ENCODE data around the gene MS4A18. TPM values are rescaled to one million over a fixed set of nuclear protein-coding genes. Genes with fewer than 3 reads are reported as not detected.

Gene MS4A18
- polyA plus RNA-seq, 5 donors: not detected

DNA sequence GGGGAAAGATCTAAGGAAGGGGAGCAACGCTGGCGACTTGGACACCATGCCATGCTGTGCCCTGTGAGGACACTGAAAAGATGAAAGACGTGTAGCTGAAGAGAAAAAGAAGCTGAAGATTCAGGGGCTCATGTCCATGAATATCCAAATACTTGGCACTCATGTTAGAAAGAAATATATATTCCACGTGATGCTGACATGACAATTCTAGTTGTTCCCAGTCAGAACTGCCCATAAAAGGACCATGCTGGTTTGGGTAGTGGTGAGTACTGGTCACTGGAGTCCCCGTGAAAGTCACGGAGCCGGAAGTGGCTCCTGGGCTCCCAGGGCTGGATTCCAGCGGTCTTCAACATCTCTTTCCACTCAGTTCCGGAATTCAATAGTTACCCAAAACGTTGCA lies 42.0 kb downstream of the MS4A18 start:
- no peak for DNase-seq

DNA sequence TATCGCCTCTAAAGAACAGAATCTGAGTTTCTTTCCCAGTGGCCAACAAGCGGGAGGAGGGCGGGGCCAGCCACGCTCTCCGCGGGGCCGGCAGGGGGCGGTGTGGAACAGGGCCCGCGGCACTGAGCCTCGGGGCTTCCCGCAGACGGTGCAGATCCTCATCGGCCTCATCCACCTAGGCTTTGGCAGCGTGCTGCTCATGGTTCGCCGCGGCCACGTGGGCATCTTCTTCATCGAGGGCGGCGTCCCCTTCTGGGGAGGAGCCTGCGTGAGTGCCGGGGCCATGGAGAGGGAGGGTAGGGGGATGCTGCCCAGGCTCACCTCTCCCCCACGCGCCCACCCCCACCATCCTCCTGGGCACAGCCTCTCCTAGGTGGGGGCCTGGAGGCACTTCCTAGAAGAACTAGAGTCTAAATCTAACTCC lies 42.9 kb downstream of the MS4A18 start:
- DNase-seq: no peak

DNA sequence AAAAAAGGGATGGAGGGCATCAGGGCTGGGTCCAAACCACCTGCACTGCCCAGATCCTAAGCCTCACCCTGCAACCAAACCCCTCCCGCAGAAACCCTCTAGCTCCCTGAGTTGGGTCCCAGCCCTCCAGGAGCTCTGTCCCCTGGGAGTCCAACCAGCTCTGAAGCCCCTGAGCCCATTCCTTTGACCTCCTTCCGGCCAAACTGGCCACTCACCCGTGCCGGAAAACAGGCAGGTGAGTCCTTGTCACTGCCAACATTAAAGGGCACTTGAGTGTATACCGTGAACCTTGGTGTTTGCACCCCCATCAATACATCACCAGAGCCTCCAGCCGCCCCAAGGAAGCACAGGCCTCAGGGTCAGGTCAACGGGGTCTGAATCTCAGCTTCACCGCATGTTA lies 43.7 kb downstream of the MS4A18 start:
- DNase-seq: no peak

DNA sequence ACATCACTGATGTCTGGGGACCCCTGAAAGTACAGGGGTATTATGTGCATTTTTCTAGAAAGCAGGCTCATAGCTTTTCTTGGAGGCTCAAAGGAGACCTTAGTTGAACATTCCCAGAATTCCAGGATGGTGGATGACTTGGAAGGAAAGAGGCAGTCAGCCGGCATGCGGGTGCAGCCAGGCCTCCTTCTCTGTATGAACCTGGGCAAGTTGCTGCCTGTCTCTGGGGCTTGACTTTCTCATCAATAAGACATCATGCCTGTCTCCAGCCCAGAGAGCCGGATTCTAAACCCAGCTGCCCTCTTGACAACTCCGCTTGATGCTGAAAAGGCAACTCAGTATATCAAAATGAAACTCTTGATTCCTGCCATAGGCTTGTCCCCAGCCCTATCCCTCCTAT lies 44.8 kb downstream of the MS4A18 start:
- no peak for DNase-seq

DNA sequence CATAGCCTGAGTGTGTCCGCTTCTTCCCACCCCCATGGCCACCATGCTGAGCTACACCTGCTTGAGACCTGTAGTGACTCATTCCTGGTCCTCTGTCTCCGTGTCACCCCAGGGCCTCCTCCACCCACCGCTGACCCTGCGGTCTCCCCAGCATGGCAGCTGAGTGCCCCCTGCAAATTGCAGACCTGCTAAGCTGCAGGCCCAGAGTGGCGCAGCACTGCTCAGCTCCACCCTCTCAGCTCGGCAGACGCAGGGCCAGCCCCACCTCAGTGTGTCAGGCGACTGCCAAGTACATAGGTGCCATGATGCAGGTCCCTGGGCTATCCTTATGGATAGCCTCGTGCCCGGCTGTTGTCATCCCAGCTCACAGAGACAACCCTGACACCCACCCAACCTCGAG lies 45.3 kb downstream of the MS4A18 start:
- DNase-seq: no peak

DNA sequence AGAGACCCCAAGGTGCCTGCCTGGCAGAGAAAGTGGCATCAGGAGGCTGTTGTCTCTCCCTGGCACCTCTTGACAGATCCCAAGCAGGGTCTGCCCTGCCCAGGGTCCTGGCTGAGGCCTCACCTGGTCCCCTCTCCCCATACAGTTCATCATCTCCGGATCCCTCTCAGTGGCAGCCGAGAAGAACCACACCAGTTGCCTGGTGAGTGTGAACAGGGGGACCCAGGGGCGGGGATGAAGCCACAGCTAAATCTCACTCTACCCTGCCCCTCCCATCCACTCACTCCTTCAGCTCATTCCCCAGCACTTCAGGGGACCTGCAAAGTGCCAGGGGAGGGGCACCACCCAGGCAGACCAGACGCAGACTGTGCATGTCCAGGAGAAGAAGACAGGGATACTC lies 46.6 kb downstream of the MS4A18 start:
- DNase-seq: no peak

DNA sequence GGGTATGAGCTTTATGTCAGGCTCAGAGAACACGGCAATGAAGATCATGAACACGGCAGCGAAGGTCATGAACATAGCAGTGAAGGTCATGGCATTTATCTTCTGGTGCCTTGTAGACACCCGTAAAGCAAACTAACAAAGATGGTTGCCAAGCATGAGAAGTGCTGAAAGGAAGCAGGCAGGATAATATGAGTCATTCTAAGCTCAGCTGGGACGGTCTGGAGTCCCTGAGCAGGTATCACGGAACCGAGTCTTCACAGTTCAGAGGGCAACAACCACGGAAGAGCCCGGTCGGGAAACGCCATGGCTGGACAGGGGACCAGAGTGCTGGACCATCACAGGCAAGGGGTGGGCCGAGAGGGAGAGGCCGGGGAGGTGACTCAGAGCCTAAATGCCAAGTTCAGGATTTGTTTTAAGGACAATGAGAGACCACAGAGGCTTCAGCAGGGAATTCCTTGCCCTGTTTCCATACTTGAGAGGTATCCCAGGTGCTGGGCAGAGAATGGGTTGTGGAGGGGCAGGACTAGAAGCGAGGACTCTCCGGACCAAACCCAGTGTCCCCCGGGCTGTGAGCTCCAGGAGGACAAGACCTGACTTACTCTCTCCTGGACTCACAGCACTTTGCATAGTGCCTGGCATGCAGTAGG lies 47.5 kb downstream of the MS4A18 start:
- no peak for DNase-seq

DNA sequence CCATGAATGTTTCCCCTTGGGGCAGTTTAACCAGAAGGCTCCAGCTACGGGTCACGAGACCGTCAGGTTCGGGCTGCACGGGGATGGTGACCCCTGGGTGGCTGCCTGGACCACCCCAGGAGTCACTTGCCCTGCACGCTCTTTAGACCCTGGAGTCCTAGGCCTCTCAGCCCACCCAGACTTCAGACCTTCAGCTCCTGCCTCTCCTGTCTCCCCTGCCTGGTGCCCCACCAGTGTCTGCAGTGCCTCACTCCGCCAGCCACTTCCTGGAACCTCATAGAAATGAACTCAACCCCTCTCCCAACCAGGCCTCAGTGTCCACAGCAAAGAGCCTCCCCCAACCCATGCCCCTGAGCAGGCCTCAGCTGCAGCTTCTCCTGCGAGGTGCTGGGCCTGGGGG lies 48.1 kb downstream of the MS4A18 start:
- DNase-seq: no peak

DNA sequence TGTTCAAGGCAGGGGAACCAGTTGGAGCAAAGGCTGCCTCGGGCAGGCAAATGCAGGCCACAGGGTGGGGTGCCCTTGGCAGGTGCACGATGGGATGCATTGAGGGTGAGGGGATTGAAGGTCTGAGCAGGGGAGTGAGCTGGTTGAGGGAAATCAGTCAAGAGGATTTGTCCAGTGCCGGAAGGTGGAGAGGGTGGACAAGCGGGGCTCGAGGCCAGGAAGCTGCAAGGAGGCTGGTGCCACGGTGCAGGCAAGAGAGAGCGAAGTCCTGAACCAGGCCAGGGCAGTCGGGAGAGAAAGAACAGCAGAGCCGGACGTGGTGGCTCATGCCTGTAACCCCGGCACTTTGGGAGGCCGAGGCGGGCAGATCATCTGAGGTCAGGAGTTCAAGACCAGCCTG lies 50.2 kb downstream of the MS4A18 start:
- no peak for DNase-seq

DNA sequence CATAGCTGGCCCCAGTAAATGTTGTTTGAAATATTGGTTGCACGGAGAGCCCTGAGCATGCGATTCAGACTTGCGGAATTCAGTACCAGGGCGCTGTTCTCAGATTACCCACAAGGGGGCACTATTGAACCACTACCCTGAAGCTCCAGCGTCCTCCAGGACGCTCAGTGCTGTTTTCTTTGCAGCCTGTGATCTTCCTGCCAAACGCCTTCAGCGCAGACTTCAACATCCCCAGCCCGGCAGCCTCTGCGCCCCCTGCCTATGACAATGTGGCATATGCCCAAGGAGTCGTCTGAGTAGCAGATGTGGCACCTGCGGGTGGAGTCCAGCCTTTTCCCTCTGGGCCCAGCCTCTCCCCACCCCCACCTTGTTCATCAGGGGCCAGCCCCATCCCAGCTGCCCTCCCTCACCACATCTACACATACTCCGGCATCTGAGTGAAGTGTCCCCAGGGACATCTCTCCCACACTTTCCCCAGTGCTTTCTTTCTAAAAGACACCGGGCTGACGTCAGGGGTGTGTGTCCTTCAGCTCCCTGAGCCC lies 51.0 kb downstream of the MS4A18 start:
- peak; percentile 85 to 90 for DNase-seq

DNA sequence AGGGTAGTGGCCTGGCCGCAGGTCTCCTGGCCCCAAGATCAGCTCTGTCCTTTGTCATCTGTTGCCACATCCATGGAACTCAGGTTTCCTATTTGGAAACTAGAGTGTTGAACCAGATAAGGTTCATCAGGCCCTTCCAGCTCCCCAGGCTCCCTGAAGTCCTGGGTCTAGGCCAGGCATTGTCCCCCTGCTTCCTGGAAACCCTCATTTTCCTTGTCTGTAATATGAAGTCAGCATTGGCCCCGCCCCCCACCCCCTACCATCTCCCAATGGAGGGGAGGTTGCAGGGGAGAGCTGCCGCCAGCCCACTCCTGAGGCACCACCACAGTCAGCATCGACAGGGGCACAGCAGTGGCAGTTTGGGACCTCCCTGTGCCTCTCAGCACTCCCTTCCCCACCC lies 51.6 kb downstream of the MS4A18 start:
- no peak for DNase-seq

DNA sequence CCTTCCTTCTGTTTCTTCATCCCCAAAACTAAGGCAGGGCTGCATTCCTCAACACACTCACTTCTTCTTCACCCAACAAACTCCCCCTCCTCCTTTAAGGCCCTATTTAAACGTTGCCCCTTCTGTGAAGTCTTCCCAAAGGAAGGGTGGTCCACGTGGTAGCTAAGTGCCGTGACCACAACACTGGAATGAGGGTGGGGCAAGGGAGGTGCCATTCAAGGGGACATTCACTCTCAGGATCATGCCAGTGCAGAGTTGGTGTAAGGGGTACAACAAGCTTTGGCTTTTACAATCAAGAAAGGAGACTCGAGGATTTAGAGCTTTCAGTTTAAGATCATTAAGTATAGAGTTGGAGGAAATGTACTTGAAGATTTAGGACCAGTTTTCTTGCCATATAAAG lies 52.6 kb downstream of the MS4A18 start:
- DNase-seq: no peak

DNA sequence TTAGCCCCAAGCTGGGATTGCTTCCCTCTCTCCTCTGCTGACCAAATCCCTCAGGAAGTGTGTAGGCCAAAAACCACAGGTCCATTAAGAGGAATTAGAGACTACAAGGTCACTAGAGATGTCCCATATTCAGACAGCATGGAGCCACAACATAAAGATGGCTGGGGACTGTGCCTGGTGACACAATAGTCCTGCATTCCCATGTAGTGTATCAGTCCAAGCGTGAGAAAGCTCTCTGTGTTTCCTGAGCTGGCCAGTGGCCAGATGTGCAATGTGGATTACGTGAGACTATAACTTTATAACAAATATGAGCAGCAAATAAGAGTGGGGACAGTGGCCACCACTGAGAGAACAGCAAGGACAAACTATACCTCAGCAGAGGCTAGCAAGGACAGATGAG lies 53.1 kb downstream of the MS4A18 start:
- DNase-seq: no peak

DNA sequence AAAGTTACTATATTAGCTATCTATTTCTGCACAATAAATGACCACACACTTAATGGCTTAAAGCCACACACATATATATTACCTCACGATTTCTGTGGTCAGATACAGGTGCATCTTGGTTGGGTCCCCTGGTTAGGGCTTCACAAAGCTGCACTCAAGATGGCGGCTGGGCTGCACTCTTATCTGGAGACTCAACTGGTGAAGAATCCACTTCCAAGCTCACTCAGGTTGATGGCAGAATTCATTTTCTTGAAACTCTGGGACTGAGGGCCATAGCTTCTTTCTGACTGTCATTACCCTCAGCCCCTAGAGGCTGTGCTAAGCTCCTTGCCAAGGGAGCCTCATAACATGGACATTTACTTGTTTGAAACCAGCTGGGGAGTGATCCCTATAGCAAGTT lies 55.5 kb downstream of the MS4A18 start:
- DNase-seq: no peak

DNA sequence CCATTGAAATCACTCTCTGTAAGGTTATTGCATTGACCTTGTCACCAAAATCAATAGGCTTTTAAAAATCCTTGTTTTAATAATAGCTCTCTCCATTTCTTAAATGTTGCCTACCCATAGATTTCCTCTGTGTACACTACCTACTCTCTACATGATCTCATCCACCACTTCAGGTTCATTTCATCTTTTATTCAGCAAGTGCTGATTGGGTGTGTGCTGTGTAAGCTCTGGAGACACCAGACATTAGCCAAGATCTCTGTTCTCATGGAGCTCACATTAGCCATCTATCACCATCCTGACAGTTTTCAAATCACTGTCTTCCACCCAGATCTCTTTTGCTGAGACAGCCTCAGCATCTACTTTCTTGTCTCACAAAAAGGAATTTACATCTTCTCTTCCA lies 56.3 kb downstream of the MS4A18 start:
- no peak for DNase-seq

DNA sequence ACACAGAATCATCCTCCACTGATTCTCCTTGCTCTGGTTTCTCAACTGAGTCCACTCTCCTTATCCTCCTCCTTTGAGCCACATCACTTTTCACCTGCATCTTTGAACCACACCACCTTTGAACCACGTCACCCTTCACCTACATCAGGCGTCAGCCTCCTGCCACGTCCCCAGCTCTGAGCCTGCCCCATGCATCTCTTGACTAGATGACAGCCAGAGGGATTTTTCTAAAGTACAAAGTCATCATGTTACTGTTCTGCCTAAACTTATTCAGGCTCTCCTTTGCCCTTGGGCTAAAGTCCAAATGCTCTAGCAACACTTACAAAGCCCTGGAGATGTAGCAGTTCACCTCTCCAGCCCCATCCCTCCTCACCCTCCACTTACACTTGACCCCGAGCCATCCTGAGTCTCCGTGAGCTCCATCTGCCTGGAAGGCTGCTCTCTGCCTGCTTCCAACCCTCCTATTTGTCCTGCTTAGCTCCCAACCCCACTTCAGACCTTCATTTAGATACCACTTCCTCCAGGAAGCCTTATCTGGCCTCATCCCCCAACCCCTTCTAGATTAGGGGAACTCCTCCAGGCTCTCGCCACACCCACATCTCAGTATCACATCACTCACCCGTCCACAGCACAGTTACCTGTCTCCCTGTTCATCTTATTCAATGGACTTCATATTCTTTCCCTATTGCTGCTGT lies 56.9 kb downstream of the MS4A18 start:
- no peak for DNase-seq

DNA sequence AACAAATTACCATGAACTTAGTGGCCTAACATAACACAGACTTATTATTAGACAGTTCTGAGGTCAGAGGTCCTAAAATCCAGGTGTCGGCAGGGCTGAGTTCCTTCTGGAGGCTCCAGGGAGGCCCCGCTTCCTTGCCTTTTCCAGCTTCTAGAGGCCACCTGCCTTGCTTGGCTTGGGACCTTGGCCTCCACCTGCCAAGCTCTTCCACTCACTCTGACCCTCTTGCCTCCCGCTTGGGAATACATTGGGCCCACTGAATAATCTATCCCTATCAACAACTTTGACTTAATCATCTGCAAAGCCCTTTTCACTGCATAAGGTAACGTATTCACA lies 57.4 kb downstream of the MS4A18 start:
- DNase-seq: no peak

DNA sequence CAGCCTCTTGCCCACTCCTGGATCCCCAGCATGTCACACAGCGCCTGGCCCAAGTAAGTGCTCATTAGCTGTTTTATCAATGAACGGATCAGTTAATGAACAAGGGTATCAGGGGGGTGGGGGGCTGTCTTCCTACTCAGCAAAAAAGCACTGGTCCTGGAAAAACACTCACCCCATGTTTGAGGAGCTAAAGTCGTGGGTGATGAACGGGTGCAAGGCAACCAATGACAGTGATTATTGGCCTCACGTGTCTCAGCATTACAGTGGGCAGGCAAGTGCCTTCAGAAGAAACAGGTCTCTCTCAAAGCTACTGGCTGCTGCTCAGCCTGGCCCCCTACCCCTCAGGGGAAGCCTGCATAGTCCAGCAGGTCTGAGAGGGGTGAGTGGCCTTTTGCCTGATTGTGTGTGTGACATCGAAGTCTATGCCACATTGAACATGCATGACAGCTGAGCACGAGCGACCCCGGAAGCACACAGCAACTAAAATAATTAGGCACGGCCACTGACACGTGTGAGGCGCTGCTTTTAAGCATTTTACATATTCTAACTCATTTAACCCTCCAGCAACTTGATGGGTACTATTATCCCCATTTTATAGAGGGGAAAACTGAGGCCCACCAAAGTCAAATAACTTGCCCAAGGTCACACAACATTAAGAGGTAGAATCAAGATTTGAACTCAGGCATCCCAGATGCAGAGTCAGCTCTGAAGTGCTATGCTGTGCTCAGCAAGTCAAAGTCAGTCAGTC lies 58.0 kb downstream of the MS4A18 start:
- no peak for DNase-seq

DNA sequence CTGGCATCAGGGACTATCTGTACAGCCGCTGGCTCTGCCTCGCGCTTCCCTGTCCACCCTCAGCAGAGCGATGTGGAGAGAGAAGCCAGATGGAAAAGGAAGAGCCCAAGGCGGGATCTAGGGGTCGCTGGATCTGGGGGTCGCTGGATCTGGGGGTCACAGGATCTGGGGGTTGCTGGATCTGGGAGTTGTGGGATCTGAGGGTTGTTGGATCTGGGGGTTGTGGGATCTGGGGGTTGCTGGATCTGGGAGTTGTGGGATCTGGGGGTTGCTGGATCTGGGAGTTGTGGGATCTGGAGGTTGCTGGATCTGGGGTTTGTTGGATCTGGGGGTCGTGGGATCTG lies 58.6 kb downstream of the MS4A18 start:
- DNase-seq: no peak

DNA sequence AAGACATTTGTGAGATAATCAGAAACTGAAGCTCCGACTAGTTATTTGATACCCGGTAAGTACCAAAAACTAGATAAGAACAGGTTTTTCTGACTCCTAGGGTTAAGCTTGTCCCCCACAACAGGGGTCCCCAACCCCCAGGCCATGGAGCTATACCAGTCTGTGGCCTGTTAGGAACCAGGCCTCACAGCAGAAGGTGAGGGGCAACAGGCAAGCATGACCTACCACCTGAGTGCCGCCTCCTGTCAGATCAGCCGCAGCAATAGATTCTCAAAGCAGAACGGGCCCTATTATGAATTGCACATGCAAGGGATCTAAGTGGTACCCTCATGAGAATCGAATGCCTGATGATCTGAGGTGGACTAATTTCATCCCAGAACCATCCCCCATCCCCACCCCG lies 59.4 kb downstream of the MS4A18 start:
- DNase-seq: no peak

DNA sequence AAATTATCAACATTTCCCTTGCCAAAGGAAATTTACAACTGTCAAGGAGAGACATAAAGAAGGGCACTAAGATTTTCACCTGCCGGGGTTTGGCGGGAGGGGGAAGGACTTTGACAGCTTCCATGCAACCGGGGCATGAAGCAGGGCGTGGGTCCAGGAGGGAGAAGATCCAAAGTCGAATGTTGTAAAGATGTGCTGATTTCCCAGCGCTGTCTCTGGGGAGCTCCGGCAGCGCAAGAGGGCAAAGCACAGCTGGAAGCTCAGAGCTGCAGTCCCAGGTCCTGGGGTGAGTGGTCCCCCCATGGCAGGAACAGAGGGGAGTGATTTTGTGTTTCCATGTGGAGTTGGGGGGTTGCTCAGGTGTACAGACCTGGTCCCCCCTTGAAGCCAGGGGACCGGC lies 60.6 kb downstream of the MS4A18 start, which contains the start of gene MS4A10:
Gene MS4A10, plus strand, starts transcription at position 198 of the 400 bp plus-strand sequence. CDS start 5,003 bp downstream, outside the sequence.
- no peak for DNase-seq

DNA sequence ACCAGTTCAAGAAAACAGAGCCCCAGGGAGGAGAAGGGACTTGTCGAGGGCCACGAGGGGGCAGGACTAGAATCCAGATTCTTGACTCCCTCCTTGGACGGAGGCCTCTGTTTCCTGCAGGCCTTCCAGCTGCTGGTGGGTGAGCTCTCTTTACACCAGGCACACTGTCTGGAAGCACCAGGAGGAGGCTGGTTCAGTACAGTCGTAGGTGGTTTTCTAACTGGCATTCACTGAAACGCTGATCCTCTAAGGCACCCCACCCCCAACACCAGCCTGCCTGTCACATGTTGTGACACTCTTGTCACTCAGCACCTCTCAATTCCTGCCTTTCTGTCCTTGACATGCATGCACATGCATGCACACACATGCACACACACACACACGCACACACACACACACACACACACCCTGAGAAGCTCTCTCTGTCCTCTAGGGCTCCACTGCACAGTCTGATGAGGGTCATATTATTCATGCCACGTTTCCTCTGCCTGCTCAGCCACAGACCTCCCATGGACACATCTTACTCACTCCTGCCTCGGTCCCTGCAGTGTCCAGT lies 61.4 kb downstream of the MS4A18 start:
- no peak for DNase-seq
